HG03025 (cell line): ENCODE measurements around the gene TPX2.
A peak's percentile ranks its signal among the peaks of the same experiment; 100 is the strongest.

Experiments used
- ATAC-seq: cut with Tn5 transposase; IDR thresholded peaks from one replicate; pipeline ENCODE4 v1.9.1; 2021; ENCODE audit warnings: mild to moderate bottlenecking, moderate library complexity; ENCODE audit not compliant: unreplicated experiment, low FRiP score

The TPX2 gene, protein sequence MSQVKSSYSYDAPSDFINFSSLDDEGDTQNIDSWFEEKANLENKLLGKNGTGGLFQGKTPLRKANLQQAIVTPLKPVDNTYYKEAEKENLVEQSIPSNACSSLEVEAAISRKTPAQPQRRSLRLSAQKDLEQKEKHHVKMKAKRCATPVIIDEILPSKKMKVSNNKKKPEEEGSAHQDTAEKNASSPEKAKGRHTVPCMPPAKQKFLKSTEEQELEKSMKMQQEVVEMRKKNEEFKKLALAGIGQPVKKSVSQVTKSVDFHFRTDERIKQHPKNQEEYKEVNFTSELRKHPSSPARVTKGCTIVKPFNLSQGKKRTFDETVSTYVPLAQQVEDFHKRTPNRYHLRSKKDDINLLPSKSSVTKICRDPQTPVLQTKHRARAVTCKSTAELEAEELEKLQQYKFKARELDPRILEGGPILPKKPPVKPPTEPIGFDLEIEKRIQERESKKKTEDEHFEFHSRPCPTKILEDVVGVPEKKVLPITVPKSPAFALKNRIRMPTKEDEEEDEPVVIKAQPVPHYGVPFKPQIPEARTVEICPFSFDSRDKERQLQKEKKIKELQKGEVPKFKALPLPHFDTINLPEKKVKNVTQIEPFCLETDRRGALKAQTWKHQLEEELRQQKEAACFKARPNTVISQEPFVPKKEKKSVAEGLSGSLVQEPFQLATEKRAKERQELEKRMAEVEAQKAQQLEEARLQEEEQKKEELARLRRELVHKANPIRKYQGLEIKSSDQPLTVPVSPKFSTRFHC

DNA sequence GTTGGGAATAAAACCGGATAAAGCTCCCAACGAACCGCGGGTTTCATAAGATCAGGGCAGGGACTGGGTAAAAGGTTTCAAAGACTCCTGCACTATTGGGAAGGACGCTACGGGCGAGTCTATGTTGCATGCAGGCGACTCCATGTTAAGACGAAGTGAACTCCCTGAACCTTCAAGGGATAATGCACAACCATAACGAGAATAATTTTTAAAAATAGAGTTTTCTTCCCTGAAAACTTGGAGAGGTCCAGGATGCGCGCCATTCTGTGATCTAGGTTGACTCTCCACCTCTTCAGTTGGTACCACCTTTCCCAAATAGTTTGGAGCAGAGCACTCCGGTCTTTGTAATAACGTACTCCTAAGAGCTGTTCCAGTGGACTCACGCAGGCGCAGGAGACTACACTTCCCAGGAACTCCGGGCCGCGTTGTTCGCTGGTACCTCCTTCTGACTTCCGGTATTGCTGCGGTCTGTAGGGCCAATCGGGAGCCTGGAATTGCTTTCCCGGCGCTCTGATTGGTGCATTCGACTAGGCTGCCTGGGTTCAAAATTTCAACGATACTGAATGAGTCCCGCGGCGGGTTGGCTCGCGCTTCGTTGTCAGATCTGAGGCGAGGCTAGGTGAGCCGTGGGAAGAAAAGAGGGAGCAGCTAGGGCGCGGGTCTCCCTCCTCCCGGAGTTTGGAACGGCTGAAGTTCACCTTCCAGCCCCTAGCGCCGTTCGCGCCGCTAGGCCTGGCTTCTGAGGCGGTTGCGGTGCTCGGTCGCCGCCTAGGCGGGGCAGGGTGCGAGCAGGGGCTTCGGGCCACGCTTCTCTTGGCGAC, at the start of gene TPX2:
TPX2 (plus strand) TSS at position 562 of the 821 bp plus-strand sequence. CDS start 18,187 bp downstream, outside the sequence.
- peak; percentile 91 for ATAC-seq

DNA sequence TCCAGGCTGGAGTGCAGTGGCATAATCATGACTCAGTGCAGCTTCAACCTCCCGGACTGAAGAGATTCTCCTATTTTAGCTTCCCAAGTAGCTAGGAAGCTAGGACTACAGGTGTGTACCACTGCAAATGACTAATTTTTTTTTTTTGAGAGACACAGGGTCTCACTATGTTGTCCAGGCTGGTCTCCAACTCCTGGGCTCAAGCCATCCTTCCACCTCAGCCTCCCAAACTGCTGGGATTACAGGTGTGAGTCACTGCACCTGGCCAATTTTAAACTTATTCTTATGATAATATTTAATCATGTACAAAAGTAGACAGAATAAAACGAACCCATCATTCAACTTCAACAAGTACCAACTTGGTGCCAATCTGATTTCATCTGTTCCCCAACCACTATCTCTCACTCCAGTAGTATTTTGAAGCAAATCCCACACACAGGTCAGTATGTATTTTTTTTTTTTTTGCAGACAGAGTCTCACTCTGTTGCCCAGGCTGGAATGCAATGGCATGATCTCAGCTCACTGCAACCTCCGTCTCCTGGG, 48.9 kb upstream of the TPX2 start:
- no peak for ATAC-seq

- no peak for ATAC-seq
Measured at GRCh38 chr20:31691646-31692275, 47.3 kb upstream of the TPX2 start.

DNA sequence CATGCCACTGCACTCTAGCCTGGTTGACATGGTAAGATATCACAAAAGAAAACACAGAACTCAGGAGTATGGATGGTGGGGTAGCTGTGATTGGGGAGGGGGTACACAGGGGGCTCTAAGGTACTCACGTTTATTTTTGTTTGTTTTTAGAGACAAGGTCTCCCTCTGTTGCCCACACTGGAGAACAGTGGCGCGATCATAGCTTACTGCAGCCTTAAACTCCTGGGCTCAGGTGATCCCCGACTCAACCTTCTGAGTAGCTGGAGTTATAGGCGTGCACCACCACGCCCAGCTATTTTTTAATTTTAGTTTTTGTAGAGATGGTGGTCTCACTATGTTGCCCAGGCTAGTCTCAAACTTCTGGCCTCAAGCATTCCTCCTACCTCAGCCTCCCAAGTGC, 45.7 kb upstream of the TPX2 start:
- ATAC-seq, result no peak

GRCh38 chr20:31693987-31694661, 45.0 kb upstream of the TPX2 start:
- no peak for ATAC-seq

DNA sequence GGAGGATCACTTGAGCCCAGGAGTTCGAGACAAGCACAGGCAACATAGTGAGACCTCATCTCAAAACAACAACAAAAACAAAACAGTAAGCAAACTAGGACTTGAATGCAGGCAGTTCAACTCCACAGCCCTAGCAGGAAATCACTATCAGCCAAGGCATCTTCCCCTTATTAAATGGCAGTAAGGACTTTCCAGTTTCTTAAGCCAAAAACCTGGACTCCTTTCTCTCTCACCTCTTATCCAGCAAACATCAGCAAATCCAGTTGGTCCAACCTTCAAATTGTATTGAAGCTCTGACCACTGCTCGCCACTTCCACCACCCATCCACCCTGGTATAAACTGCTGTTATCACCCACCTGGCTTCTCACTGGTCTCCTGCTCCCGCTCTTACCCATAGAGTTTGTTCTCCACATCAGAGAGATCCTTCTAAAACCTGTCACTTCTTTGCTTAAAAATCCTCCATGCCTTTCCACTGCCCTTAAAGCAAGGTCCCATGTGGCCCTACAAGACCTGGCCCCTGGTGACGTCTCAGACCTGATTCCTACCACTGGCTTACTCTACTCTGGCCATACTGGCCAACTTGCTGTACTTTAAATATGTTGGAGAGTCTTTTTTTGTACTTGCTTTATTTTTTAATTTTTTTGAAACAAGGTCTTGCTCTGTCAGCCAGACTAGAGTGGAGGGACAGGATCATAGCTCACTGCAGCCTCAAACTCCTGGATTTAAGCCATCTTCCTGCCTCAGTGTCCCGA, 44.1 kb upstream of the TPX2 start:
- ATAC-seq, result no peak

GRCh38 chr20:31695849-31696804, 43.0 kb upstream of the TPX2 start:
- no peak for ATAC-seq

- ATAC-seq, result no peak
Measured at GRCh38 chr20:31698243-31698802, 40.8 kb upstream of the TPX2 start.

DNA sequence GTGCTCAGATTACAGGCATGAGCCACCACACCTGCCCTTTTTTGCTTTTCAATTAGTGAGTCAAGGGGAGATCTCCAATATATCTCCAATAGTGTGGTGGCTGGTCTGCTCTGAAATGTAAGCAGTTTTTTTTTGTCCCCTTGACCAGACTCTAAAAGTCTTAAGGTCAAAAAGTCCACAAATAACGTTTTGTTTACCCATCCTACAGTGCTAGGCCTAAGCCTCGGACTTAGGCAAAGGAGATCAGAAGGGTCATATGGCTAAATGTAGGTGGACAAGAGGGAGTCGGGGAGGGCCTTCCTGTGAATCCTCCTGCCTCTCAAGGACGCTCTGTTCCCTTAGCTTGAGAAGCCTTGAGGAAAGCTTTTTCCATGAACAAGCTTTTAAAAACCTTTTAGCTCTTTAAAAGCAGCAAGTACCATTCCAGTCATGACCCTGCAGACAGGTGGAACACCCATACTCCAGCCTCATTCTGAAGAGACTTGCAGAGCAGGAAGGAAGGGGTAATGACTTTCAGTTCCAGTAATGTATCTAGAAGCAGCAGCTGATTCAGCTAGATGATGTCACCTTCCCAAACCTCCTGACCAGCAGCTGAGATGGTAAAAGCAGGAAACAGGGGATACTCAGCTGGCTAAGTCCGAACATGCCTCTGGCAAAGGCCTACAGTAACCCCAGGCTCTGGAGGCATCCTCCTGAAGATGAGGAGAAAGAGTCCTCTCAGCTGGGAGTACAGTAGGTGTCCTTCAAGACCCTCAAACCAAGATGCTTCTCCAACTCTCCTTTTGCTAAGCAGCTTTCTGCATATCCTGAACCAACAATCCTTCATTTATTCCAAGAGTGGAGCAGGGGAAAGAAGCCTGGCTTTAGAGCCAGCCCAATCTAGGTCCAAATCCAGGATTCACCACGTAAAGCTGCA, 40.0 kb upstream of the TPX2 start:
- ATAC-seq, result peak; percentile 68

GRCh38 chr20:31699801-31700728, 39.0 kb upstream of the TPX2 start:
- ATAC-seq, result no peak

- ATAC-seq, result no peak
Measured at GRCh38 chr20:31700747-31701146, 38.3 kb upstream of the TPX2 start.

GRCh38 chr20:31701591-31701990, 37.5 kb upstream of the TPX2 start:
- no peak for ATAC-seq

DNA sequence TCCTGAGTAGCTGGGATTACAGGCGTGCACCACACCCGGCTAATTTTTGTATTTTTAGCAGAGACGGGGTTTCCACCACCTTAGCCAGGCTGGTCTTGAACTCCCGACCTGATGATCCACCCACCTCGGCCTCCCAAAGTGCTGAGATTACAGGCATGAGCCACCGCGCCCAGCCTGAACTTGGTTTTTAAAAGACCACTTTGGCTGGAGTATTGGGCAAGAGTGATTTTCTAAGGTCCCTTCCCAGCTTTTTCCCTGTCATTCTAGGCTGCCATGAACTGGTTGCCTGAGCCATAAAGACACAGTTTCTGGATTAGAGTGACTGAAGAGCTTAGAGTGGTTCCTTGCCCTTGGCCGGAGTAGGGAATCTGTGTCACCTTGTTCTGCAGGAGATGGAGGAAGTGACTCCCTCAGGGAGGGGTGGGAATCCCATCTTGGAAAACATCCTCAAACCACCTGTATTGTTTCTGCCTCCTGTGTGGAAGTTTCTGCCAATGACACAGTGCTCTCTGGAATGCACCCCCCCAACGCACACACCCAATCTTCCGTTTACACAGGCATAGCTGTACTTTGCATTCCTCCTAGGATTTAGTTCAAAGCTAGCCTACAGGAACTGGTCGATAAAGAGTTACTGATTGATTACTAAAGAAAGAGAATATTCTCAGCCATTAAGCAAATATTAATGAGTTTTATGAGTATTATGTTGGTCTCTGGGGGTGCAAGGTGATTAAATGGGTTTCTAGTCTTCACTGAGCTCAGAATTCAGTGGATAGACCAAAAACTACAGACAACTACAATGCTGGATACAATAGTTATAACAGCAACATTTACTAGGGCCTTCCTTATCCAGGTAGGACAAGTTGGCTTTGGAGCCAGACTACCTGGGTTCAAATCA, 34.6 kb upstream of the TPX2 start:
- no peak for ATAC-seq

- no peak for ATAC-seq
Measured at GRCh38 chr20:31705191-31705590, 33.9 kb upstream of the TPX2 start.
